Midbrain (tissue), 1 donor: Measurements from ENCODE around the gene AIFM2.
"Not testable (repeated sequence)": the region's sequence is repeated elsewhere in the genome, so short reads cannot be mapped to it uniquely, and the experiment has no call there.

ENCODE experiments used
- DNase-seq: peaks from one replicate; lab custom pipeline; 2025; lab: John Stamatoyannopoulos, UW

AIFM2 gene

GRCh38 chr10:70132098-70133029 is at the start of gene AIFM2:
AIFM2 (minus strand) TSS chr10:70132825; CDS start chr10:70124084, 8,741 bp downstream.
- no peak for DNase-seq

GRCh38 chr10:70179209-70179608 is 46.6 kb upstream of the AIFM2 start:
- not testable (repeated sequence) for DNase-seq

- DNase-seq = no peak
Observed at GRCh38 chr10:70178139-70178725, 45.6 kb upstream of the AIFM2 start.

GRCh38 chr10:70176441-70176840 is 43.8 kb upstream of the AIFM2 start:
- no peak for DNase-seq

GRCh38 chr10:70175516-70175915 is 42.9 kb upstream of the AIFM2 start:
- no peak for DNase-seq

GRCh38 chr10:70174058-70174741 is 41.6 kb upstream of the AIFM2 start:
- peak; percentile 8 for DNase-seq

- DNase-seq = no peak
Observed at GRCh38 chr10:70169649-70170364, 37.2 kb upstream of the AIFM2 start.

GRCh38 chr10:70169011-70169410 is 36.4 kb upstream of the AIFM2 start:
- no peak for DNase-seq

GRCh38 chr10:70167246-70167645 is 34.6 kb upstream of the AIFM2 start:
- DNase-seq = no peak

GRCh38 chr10:70166394-70166793 is 33.8 kb upstream of the AIFM2 start:
- DNase-seq = no peak

GRCh38 chr10:70164163-70164562 is 31.5 kb upstream of the AIFM2 start:
- no peak for DNase-seq

GRCh38 chr10:70163448-70163847 is 30.8 kb upstream of the AIFM2 start:
- no peak for DNase-seq

GRCh38 chr10:70162892-70163201 is 30.2 kb upstream of the AIFM2 start:
- no peak for DNase-seq

- DNase-seq = no peak
Observed at GRCh38 chr10:70162151-70162891, 29.7 kb upstream of the AIFM2 start.

- no peak for DNase-seq
Observed at GRCh38 chr10:70160798-70161197, 28.2 kb upstream of the AIFM2 start.

- not testable (repeated sequence) for DNase-seq
Observed at GRCh38 chr10:70159366-70159765, 26.7 kb upstream of the AIFM2 start.

GRCh38 chr10:70158113-70158512 is 25.5 kb upstream of the AIFM2 start:
- no peak for DNase-seq

GRCh38 chr10:70155255-70155838 is 22.7 kb upstream of the AIFM2 start:
- DNase-seq = no peak

- no peak for DNase-seq
Observed at GRCh38 chr10:70148516-70148915, 15.9 kb upstream of the AIFM2 start.

GRCh38 chr10:70147259-70147625 is 14.6 kb upstream of the AIFM2 start:
- no peak for DNase-seq
